Measurements from ENCODE around the gene GIPR.

- TF ChIP-seq CTCF (conservative IDR thresholded peaks at IDR 0.05 in 1 of 2, IDR thresholded peaks at IDR 0.05 in 1 of 2; ENCODE audit: low read depth in 1 of 2, low read length in 2 of 2) (no peak), EZH2 (IDR thresholded peaks at IDR 0.05; ENCODE audit: low read length, missing control alignments) (no peak)
Measured at GRCh38 chr19:45677351-45678230, 9.6 kb downstream of the GIPR start.
